Right atrium auricular region (tissue), 2 donors: ENCODE results near the gene AP2A2. TPM values are rescaled to one million over a fixed set of nuclear protein-coding genes. Genes with fewer than 3 reads are reported as not detected.

Experiments
- DNase-seq: peaks from one replicate; pipeline ENCODE4 v3.0.0-alpha.2; 2019; ENCODE audit warnings: low spot score
- H3K27ac ChIP-seq, 2 donors: fragments of 200-600 bp; sonication (generic); 1 replicate in 1 of 2; 2 replicates in 1 of 2; pipeline ENCODE4 v1.5.1; 2016 to 2019
- H3K27me3 ChIP-seq, 2 donors: fragments of 200-600 bp; sonication (generic); one replicate each; pipeline versions ENCODE4 v1.5.1 to v1.6.0; 2017 to 2019
- H3K36me3 ChIP-seq: fragments of 200-600 bp; sonication (generic); one replicate; pipeline ENCODE4 v1.5.1; 2016
- H3K4me1 ChIP-seq, 2 donors: fragments of 200-600 bp; sonication (generic); one replicate each; pipeline versions ENCODE4 v1.5.1 to v1.6.0; 2017 to 2019
- H3K4me3 ChIP-seq, 2 donors: fragments of 200-600 bp; sonication (generic); 1 replicate in 1 of 2; 2 replicates in 1 of 2; pipeline ENCODE4 v1.5.1; 2017 to 2019; ENCODE audit warnings: mild to moderate bottlenecking in 1 of 2, moderate library complexity in 1 of 2
- H3K9me3 ChIP-seq, 2 donors: fragments of 200-600 bp; sonication (generic); one replicate each; pipeline ENCODE4 v1.5.1; 2019
- total RNA-seq, 2 donors: library from RNA; depleted of rRNA; stranded (reverse); fragments of >200 nt; gene quantifications; one replicate each; pipeline ENCODE4 v1.1.0, GENCODE V29; 2016
- TF ChIP-seq, protein P1 (sequence below), 2 donors: fragments of 200-600 bp; sonication (generic); IDR thresholded peaks; one replicate each; pipeline ENCODE4 v1.5.1; 2019; ENCODE audit warnings: antibody characterized with exemption in 2 of 2

AP2A2 gene
- total RNA-seq, 2 donors from 2014 or later, result 28.8 to 41.7 TPM

DNA sequence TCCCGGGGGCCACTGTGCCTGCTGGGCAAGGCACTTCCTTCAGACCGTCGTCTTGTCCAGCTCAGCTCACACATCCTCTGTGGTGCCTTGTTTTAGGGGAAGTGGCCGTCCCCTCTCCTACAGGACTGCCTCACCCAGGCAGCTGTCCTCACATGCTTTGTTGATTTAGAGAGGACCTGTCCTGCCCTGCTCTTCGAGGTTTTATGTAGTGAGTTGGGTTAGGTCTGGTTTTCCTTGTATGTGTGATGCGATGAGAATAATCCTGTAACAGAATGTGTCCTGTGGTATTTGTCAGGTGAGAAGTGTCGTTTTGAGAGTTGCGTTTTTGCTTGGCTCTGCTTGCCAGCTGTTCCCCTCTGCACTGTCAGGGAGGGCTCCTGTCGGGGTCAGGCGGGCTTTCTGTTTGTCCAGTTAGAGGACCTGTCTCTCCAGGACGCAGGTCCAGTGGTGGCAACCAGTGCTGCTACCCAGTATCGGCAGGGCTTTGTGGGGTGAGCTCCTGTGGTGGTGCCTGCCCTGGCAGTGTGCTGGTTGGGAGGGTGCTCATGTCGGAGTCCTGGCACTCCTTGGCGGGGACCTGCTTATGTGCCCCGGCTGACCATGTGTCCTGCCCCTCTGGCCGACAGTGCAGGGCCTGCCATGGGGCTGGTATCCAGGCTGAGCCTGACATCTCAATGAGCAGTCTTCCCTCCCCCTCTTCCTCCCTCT is 69.5 kb downstream of the AP2A2 start:
- Histone ChIP-seq H3K27me3 (no peaks in the 10 kb centered on the region), H3K36me3 (peaks cover 39% of the 10 kb centered on the region), H3K4me1 (no peaks in the 10 kb centered on the region), H3K27ac (no peak overlapping the region), H3K4me3 (no peak overlapping the region), H3K9me3 (no peaks in the 10 kb centered on the region)
- TF ChIP-seq, protein P1, sequence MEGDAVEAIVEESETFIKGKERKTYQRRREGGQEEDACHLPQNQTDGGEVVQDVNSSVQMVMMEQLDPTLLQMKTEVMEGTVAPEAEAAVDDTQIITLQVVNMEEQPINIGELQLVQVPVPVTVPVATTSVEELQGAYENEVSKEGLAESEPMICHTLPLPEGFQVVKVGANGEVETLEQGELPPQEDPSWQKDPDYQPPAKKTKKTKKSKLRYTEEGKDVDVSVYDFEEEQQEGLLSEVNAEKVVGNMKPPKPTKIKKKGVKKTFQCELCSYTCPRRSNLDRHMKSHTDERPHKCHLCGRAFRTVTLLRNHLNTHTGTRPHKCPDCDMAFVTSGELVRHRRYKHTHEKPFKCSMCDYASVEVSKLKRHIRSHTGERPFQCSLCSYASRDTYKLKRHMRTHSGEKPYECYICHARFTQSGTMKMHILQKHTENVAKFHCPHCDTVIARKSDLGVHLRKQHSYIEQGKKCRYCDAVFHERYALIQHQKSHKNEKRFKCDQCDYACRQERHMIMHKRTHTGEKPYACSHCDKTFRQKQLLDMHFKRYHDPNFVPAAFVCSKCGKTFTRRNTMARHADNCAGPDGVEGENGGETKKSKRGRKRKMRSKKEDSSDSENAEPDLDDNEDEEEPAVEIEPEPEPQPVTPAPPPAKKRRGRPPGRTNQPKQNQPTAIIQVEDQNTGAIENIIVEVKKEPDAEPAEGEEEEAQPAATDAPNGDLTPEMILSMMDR (IDR thresholded peaks at IDR 0.05), result no peak
- no peak for DNase-seq

DNA sequence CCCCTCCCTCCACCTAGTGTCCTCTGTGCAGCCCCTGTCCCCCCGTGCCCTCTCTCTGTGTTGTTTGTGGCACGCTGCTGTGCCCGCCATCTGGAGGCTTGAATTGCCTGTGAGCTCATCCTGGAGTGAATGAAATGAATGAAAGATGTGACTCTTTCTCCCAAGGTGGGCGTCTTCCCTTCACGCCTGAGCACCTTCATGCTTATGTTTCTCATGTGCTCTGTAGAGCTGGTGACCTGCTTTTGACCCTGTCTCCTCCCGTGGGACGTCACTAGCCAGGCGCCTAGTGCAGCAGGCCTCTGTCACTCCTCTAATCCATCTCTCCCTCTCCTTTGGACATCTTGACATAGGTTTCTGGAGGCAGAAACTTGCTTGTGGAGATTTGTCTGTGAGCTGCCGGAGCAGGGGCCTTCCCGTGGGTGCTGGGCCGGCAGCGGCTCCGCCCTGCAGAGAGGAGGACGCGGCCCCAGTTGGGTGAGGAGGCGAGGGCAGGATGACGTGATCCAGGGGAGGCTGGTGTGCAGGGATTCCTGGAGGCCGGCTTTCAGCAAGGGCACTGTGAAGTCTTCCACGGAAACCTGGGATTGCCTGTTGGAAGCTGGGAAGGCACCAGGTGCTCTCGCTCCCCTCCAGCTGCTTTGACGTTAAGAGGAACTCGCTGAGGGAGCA is 70.2 kb downstream of the AP2A2 start:
- H3K27ac ChIP-seq, result no peak overlapping the region
- H3K4me3 ChIP-seq, result no peak overlapping the region

DNA sequence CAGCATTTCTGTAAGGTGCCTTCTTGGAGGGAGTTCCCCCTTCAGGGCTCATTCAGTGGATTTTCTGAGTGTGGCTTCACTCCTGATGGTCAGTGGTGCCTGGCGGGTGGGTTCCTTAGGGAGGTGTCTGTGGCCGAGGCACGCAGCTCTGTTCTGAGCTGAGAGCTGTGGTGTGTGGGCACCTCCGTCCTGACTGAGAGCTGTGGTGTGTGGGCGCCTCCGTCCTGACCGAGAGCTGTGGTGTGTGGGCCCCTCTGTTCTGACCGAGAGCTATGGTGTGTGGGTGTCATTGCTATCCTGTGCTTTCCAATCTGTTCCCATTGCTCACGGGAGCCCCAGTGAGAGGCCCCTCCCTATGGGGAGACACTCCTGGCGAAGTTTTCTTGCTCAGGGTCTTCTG is 71.0 kb downstream of the AP2A2 start:
- peaks cover 53% of the 10 kb centered on the region for H3K36me3 ChIP-seq
- H3K27me3 ChIP-seq, result no peaks in the 10 kb centered on the region
- TF ChIP-seq, protein P1 (IDR thresholded peaks at IDR 0.05), result no peak
- no peak overlapping the region for H3K4me3 ChIP-seq
- H3K27ac ChIP-seq, result no peak overlapping the region
- no peaks in the 10 kb centered on the region for H3K4me1 ChIP-seq
- DNase-seq, result no peak
- H3K9me3 ChIP-seq, result no peaks in the 10 kb centered on the region

More for the DNA sequence above, 70.2 kb downstream of the AP2A2 start:
- no peaks in the 10 kb centered on the region for H3K9me3 ChIP-seq
- H3K27me3 ChIP-seq, result no peaks in the 10 kb centered on the region
- DNase-seq, result no peak
- TF ChIP-seq, protein P1 (IDR thresholded peaks at IDR 0.05), result no peak
- no peaks in the 10 kb centered on the region for H3K4me1 ChIP-seq
- peaks cover 45% of the 10 kb centered on the region for H3K36me3 ChIP-seq

DNA sequence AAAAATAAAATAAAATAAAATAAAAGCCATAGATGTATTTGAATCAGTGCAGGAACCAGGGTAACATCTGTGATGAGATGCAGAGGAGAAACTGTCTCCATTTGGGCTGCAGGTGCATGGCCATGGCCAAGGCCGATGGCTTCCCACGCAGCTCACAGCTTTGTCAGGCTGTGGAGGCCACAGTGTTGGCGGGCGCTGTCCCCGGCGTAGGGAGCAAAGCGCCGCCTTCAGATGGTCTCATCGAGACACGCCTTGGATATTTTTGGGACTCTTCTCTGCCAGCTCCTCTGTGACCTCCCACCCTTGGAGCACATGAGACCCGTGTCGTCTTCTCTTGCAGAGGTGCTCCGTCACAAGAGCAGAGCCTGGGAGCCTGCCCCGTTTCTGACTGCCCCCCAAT is 72.2 kb downstream of the AP2A2 start:
- Histone ChIP-seq H3K9me3 (no peaks in the 10 kb centered on the region), H3K4me1 (no peaks in the 10 kb centered on the region), H3K4me3 (no peak overlapping the region), H3K27me3 (no peaks in the 10 kb centered on the region), H3K36me3 (peaks cover 56% of the 10 kb centered on the region), H3K27ac (no peak overlapping the region)
- no peak for DNase-seq
- TF ChIP-seq, protein P1 (IDR thresholded peaks at IDR 0.05), result no peak

DNA sequence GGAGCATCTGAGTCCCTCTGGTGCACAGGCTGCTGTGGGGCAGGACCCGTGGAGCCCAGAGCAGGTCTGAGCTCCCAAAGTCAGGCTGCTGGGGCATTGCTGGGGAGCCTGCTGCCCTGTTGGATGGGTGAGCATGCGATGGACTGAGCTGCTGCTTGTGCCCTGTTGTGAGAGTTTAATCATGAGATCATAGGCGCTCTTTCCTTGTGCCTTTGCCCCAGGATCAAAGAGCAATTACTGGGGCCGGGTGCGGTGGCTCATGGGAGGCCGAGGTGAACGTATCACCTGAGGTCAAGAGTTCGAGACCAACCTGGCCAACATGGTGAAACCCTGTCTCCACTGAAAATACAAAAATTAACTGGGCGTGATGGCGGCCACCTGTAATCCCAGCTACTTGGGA is 73.3 kb downstream of the AP2A2 start:
- Histone ChIP-seq H3K9me3 (no peaks in the 10 kb centered on the region), H3K27ac (no peak overlapping the region), H3K4me1 (no peaks in the 10 kb centered on the region), H3K4me3 (no peak overlapping the region), H3K27me3 (no peaks in the 10 kb centered on the region), H3K36me3 (peaks cover 53% of the 10 kb centered on the region)
- DNase-seq, result no peak
- TF ChIP-seq, protein P1 (IDR thresholded peaks at IDR 0.05), result no peak
